C4-2B (cell line): ENCODE data around the gene TAC3.
"Not testable (repeated sequence)": the region's sequence is repeated elsewhere in the genome, so short reads cannot be mapped to it uniquely, and the experiment has no call there.

Experiments used
- H3K27ac ChIP-seq: fragments of 450-650 bp; 2 replicates; pipeline ENCODE4 v1.5.1; 2017
- ZFX ChIP-seq: fragments of 450-650 bp; IDR thresholded peaks from 2 replicates; pipeline ENCODE4 v1.6.1; 2017
- TF ChIP-seq, protein P1 (sequence below): fragments of 450-650 bp; conservative IDR thresholded peaks from 2 replicates; pipeline ENCODE4 v1.5.1; 2017; ENCODE audit warnings: mild to moderate bottlenecking

Gene TAC3

DNA sequence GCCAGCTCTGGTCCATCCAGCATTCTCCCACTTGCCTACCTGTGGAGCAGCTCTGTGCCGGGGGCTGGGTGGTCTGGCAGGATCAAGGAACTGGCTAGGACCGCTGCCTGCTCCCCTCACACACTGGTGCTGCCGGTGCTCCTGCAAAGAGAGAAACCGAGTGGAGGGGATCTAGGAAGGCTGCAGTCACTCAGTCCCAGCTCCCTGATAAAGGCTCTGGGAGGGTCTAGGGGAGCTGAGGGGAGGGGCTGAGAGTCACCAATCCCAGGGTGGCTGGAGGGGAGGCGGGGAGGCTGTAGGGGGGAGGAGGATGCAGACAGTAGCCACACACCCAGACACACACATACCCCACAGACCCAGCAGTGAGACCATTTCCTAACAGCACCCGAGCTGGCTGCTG is at the start of gene TAC3:
Gene TAC3 (minus strand): TSS at position 182 of the 400 bp plus-strand sequence. CDS start 732 bp downstream, outside the sequence.
- TF ChIP-seq, protein P1, sequence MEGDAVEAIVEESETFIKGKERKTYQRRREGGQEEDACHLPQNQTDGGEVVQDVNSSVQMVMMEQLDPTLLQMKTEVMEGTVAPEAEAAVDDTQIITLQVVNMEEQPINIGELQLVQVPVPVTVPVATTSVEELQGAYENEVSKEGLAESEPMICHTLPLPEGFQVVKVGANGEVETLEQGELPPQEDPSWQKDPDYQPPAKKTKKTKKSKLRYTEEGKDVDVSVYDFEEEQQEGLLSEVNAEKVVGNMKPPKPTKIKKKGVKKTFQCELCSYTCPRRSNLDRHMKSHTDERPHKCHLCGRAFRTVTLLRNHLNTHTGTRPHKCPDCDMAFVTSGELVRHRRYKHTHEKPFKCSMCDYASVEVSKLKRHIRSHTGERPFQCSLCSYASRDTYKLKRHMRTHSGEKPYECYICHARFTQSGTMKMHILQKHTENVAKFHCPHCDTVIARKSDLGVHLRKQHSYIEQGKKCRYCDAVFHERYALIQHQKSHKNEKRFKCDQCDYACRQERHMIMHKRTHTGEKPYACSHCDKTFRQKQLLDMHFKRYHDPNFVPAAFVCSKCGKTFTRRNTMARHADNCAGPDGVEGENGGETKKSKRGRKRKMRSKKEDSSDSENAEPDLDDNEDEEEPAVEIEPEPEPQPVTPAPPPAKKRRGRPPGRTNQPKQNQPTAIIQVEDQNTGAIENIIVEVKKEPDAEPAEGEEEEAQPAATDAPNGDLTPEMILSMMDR, result no peak
- no peak for TF ChIP-seq ZFX
- no peak within 1 kb of the TSS for H3K27ac ChIP-seq

DNA sequence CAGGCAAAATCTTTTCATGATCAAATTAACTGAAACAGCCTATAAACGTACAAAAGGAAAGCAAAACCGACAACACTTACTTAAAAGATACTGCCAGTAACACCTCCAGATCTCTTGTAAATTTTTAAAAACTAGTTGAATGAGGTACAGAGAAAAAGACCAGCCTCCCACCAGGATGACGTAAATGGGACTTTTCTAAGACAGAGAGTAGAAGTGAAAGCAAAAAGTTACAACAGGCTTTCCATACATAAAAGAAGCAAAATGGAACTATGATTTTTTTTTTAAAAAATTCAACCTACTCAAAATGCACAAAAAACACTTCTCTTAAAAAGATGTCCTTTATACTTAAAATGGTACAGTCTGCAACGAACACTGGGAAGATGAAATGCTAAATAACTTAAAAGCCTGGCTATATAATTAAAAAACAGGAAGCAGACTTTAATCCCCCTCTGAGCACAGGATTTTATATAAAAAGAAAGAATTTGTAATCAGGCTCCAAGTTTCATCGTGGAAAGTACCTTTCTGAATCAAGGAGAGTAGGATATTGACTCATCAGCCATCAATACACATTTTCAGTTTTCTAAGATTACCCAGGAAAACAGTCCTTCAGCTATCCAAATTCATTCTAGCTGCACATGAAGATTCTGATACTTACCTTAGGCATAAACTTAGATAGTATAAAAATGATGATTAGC is 47.8 kb upstream of the TAC3 start:
- TF ChIP-seq, protein P1, result no peak
- TF ChIP-seq ZFX, result no peak
- no peak overlapping the region for H3K27ac ChIP-seq

DNA sequence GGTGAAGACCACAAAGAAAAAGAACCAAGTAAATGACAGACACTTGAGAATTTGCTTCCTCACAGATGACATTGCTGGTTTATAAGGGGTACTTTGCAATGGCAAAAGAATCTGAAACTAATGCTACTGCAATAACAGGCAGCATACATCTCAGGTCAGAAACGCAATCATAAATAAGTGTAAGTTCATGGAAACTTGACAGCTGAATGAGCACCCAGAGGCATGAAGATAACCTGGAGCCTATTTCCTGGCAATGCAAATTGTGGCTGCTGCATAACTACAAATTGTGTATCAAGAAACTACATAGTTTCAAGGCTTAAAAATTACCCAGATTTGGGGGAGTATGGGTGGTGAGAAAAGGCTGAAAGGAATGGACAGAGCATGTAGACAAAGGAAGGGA is 42.1 kb upstream of the TAC3 start:
- no peak for TF ChIP-seq ZFX
- TF ChIP-seq, protein P1, result no peak
- no peak overlapping the region for H3K27ac ChIP-seq

DNA sequence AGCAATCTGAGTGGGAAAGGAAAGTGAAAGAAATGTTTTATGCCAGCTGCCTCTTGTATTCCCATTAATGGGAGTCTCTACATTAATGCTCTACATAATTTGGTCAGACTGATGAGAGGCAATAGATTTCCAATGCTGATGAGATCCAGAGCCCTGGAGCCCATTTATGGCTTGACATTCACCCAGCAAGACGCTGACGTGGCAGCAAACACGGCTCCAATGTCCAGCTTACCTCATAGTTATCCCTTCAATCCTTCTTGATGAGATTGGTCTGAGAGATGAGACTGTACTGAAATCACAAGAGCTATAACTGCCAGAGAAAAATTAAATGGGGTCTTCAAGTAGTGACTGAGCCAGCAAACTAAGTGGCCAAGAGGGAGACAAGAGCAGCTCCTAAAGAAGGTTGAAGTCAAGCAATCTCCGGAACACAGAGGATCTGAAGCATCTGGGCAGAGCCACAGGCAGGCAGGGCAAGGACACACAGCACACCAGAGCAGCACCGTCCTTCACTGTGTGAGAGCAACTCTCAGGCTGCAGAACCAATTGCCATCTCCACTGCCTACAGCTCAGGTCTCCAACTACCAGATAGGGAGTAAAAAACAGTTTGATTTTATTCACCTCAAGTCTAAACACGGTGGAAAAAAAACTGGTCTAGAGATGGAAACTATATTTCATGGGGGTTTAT is 40.9 kb upstream of the TAC3 start:
- TF ChIP-seq ZFX, result no peak
- TF ChIP-seq, protein P1, result no peak
- H3K27ac ChIP-seq, result no peak overlapping the region

DNA sequence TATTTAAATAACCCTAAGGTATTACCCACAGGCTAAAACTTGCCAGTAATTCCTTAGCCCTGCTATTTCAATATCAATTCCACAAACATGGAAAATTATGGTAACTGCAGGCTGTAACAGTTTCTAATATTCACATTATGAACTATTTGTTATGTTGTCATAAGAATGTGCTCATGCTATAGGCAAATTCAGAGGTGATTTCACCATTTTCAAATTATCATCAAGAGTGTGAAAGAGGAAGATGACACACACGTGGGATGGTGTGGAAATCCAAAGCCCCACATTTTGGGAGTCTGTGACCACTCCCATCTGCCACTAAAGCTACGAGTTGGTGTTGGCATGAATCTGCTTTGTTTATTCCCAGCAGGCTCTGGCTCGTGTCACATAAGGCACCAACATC is 39.5 kb upstream of the TAC3 start:
- no peak overlapping the region for H3K27ac ChIP-seq
- TF ChIP-seq, protein P1, result no peak
- TF ChIP-seq ZFX, result no peak

DNA sequence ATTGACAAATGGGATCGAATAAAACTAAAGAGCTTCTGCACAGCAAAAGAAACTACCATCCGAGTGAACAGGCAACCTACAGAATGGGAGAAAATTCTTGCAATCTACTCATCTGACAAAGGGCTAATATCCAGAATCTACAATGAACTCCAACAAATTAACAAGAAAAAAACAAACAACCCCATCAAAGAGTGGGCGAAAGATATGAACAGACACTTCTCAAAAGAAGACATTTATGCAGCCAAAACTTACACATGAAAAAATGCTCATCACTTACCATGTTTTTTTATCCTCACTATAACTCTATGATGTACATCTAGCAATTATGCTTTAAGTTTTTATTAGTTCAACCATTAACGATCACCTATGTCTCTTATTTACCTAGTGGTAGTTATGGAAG is 37.6 kb upstream of the TAC3 start:
- H3K27ac ChIP-seq, result not testable (repeated sequence)

DNA sequence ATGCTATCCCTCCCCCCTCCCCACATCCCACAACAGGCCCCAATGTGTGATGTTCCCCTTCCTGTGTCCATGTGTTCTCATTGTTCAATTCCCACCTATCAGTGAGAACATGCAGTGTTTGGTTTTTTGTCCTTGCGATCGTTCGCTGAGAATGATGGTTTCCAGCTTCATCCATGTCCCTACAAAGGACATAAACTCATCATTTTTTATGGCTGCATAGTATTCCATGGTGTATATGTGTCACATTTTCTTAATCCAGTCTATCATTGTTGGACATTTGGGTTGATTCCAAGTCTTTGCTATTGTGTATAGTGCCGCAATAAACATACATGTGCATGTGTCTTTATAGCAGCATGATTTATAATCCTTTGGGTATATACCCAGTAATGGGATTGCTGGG is 36.8 kb upstream of the TAC3 start:
- H3K27ac ChIP-seq, result not testable (repeated sequence)

DNA sequence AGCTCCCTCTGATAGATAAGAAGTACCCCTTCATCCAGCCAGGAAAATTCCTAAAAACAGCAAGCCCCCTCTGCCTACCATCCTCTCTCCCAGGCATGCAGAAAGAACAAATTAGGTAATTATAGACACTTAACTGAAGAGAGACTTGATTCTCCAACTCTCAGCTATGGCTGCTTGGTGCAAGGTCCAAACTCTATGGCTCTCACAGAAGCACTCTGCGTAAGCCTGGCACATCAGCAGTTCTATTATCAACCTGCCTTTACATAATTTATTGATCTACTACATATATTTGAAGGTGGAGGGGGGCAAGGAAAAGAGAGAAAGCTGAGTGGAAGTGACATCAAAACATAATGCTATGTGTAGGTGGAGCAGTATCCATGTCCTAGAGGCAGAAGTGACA is 34.7 kb upstream of the TAC3 start:
- no peak for TF ChIP-seq ZFX
- TF ChIP-seq, protein P1, result no peak
- H3K27ac ChIP-seq, result no peak overlapping the region
